GM12872 (cell line): ENCODE results near the gene UBAC1.

Experiments used
- CTCF ChIP-seq: IDR thresholded peaks from 3 replicates; pipeline ENCODE4 v1.5.1; 2011; ENCODE audit warnings: low read depth, mild to moderate bottlenecking, low read length, moderate library complexity; ENCODE audit not compliant: insufficient read depth

Gene UBAC1

GRCh38 chr9:135948446-135948845 lies 12.7 kb downstream of the UBAC1 start:
- no peak for TF ChIP-seq CTCF

- TF ChIP-seq CTCF: no peak
Observed at GRCh38 chr9:135947582-135947981, 13.6 kb downstream of the UBAC1 start.

- TF ChIP-seq CTCF: no peak
Observed at GRCh38 chr9:135946392-135946994, 14.7 kb downstream of the UBAC1 start.

- TF ChIP-seq CTCF: no peak
Observed at GRCh38 chr9:135945969-135946368, 15.2 kb downstream of the UBAC1 start.

GRCh38 chr9:135944444-135945252 lies 16.5 kb downstream of the UBAC1 start:
- TF ChIP-seq CTCF: no peak

- TF ChIP-seq CTCF: no peak
Observed at GRCh38 chr9:135941288-135941995, 19.7 kb downstream of the UBAC1 start.
